CD4-positive, alpha-beta T cell treated with Interleukin-17A for 4 hours (primary cell): ENCODE results near the gene NFIA.

Experiments used
- DNase-seq: peaks from one replicate; pipeline ENCODE4 v3.0.0-alpha.2; 2020; ENCODE audit warnings: mixed read lengths

The NFIA gene

DNA sequence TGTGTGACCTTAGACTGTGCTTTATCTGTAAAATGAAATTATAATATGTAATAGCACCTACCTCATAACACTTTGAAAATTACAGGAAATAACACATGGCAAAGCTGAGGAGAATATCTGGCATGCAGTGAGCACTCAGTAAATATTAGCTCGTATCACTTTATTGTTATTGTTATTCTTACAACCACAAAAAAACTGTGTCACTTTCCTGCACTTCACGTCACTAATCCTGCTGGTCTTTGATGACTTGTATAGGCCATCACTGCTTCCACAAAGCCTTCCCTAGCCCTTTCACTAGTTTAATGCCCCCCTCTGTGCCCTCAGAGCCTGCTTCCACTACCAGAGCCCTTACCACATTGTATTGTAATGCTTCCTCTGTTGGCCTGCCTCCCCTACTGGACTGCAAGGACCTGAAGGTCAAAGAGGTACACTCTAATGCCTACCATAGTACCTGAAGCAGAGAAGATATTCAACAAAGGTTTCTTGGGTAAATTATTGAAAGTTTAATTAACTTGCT lies 231.6 kb downstream of the NFIA start:
- no peak for DNase-seq

- no peak for DNase-seq
Measured at GRCh38 chr1:61315011-61315410, 232.7 kb downstream of the NFIA start.

DNA sequence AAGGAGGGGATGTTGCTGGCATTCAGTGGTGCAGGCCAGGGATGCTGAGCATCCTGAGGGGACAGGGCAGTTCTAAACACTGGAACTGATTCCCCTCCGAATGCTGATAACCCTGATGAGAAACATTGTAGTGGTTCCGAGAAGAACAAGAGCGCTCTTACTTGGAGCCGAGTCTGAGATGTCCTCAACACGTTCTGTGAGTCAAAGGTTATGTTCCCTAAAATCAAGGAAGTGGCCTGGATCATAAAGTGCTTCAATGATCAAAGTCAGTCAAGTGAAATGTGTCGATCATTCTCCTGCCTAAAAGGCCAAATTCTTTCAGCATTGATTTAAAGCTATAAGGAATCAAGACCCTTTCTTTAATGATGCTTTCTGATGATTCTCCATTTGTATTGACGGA lies 234.1 kb downstream of the NFIA start:
- DNase-seq: no peak

DNA sequence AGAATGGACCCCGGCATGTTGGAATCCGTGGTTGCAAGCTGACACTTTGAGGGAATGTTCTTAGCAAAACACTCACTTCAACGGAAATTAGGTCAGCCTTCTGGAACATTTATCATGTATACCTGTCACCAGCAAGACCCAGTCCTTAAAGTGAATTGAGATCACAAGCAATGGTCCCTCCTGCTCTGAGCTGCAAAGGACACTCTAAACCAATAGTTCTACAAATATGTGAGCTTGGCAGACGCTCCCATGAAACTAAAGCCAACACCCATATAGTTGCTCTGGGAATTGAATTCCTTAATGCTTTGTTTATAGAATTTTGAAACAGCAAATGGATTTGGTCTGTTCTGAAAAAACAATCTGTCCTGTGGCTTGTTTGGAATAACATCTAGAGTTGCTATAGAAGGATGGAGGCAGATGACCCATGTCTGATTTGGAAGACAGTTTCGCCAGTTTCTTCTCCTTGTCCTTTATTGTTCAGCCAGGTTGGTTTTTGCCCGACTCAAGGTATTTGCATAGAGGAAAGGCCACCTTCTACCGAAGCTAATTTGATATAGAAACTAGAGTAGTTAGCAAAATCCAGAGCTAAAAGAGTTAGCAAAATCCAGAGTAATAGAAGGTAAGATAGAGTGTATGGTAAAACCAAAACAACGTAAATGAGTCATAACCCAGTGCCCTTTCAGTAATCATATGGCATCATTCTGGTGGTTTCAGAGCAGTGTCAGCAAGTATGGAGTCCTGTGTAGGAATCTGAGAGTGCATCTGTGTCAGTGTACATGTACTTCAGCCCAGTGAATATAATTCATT lies 236.2 kb downstream of the NFIA start:
- DNase-seq: no peak

GRCh38 chr1:61320575-61320974 lies 238.2 kb downstream of the NFIA start:
- DNase-seq: no peak

DNA sequence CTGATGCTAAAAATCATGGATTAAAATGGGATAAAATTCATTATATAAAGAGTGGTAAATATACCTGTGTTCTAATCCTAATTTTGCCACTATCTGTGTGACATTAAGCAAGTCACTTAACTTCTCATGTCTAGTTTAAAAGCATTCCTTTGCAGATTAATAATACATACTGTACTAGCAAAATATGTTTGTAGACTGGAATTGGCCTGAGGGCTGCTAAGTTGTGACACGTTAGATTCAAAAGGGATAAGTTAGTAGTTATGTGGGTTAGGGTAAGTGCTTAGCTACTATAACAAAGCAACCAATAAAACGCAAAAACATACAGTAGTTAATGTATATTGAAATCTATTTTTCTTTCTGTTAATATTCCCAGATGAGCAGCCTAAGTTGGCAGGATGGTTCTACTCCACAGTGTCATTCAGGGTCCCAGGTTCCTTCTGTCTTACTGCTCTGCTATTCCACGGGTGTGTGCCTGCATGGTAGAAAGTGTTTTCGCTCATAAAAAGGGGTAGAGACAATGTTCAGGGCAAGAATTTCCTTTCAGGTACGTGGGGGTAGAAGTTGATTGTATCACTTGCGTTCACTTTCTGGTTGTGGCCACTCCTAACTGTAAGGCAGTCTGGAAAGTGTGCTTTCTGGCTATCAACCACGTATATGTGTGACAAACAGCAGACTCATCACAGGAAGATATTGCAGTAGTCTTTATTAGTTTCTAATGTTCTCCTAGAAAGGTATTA lies 239.8 kb downstream of the NFIA start:
- DNase-seq: no peak

GRCh38 chr1:61322769-61323168 lies 240.4 kb downstream of the NFIA start:
- no peak for DNase-seq

DNA sequence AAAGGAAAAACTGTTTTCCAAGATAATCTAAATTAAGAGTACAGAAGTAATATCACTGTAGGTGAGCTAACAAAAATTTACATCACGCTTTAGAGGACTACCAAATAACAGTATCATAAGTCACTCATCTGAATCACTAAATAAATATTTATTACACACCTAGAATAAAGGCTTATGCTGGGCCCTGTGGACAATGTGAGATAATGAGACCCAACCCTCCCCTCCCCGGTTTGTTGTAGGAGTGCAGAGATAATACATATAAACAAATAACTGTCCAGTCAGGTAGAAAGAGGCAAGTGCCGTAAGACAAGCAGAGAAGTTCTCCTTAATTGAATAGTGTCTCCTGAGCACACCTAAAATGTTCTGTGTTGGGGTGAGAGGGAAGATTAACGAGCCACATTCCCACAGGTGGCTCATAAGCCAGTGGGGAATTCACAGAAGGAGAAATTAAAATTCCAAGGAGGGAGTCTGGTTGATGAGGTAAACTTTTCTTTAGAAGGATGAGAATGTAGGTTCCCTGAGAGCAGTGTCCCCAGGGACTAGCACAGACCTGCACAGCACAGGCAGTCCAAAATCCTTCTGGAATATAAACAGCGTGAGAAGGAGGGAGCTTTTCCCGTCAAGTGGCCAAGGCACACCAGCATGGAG lies 241.4 kb downstream of the NFIA start:
- DNase-seq: no peak

- DNase-seq: no peak
Measured at GRCh38 chr1:61326713-61327112, 244.4 kb downstream of the NFIA start.

- DNase-seq: no peak
Measured at GRCh38 chr1:61327436-61327835, 245.1 kb downstream of the NFIA start.

DNA sequence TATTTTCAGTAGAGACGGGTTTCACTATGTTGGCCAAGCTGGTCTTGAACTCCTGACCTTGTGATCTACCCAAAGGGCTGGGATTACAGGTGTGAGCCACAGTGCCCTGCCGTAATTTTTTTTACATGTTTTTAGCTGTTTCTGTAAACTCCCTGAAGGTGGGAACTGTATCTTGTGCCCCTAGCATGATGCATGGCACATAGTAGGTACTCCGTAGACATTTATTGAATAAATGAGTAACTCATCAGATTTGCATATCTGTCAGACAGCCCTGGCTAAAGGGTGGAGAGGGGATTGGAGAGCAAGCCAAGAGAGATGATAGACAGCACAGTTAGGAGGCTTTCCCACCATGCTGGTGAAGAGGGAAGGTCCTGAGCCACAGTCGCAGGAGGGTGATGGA lies 247.2 kb downstream of the NFIA start:
- no peak for DNase-seq

- DNase-seq: no peak
Measured at GRCh38 chr1:61330018-61330417, 247.7 kb downstream of the NFIA start.

- DNase-seq: no peak
Measured at GRCh38 chr1:61330571-61330970, 248.2 kb downstream of the NFIA start.

DNA sequence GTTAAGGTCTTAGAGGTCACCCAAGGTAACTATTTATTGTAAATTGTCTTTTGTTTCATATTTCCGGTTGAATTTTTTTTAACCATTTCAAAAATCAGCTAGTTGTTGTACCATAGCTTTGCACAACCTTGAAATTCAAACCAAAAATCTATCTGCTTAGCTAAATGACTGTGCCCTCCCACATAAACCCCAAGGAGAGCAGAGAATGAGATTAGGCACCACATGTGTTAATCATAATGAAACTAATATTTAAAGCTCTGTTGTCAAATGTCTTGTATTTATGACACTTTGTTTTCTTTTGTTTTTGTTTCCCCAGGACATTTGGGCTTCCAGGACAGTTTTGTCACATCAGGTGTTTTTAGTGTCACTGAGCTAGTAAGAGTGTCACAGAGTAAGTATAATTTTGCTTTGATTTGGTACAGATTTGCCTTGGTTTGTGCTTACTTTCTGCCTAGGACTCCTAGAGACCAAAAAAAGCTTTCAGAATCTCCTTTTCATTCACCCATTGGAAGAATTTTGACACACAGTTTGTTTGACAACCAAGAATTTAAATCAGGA lies 249.9 kb downstream of the NFIA start:
- DNase-seq: no peak

DNA sequence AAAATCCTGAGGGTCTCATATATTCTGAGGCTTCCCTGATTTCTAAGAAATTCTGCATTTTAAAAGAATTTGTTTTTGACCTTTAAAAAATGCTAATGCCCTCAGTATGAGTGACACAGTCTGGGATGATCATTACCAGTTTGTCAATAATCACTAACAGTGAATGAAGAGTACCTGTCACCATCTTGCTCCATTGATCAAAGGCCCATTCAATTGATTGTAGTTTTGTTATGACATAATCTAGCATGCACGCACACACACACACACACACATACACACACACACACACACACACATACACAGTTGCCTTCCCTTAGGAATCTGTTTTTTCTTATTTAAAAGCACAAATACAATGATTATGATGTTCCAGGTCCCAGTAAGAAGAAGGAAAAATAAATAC lies 250.4 kb downstream of the NFIA start:
- DNase-seq: no peak

DNA sequence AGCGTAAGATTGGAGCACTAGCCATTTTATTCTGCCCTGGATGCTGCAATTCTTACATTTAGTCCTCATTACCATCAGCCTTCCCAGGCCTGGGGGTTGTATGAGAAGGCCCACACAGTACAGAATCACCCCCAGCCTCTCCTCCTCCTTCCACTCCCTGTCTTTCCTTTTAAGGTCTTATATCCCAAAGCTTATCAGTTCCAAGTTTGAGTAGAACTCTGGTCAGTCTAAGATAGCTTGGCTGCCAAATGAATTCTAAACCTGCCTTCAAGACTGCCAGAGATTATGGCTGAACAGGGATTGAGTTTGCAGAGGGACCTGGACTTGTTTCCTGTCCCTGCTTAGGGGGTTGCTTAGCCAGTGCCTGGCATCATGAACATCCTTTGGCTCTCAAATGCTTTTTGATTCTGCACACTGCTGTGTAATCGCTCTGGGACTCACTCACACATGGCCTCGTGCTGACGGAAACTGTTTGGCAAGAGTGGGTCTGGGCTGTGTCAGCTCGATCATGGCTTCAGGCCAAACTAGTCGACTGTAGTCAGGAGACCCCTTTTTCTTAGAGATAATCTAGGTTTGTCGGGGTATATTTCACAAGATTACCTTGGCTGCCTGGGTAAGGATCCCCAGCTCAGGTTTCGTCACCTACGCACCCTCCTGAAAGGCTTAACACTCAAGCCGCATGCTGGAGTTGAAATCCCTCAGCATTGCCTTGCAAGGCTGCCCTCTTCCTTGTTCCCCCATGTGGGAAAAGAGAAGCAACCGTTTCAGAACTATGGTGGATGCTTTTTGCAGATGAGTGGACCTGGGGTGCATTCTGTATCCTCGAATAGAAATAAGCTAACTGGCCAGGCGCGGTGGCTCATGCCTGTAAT lies 252.6 kb downstream of the NFIA start:
- DNase-seq: no peak

GRCh38 chr1:61337037-61337436 lies 254.7 kb downstream of the NFIA start:
- DNase-seq: no peak

DNA sequence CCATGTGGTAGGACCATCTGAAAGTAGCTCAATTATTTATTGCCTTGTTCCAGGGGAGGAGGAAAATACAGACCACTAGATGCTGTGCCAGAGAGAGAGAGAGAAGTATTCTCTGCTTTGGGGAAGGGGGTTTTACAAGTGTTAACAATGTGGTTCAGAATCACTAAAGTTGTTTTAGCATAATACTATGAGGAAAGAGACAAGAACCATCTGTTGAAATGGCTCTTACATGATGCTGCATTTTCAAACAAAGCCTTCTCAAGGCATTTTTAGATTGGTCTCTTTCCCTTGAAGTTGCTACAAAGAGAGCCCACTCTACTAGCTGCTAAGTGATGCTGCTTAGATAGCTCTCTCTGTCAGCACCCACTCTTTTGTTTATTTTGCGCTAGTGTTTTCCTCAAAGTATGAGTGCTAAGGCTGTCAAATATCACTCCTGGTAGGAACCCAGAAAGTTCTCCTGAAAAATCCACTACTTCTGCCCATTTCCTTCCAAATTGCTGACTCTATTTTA lies 255.1 kb downstream of the NFIA start:
- no peak for DNase-seq

- no peak for DNase-seq
Measured at GRCh38 chr1:61337981-61338848, 255.9 kb downstream of the NFIA start.

DNA sequence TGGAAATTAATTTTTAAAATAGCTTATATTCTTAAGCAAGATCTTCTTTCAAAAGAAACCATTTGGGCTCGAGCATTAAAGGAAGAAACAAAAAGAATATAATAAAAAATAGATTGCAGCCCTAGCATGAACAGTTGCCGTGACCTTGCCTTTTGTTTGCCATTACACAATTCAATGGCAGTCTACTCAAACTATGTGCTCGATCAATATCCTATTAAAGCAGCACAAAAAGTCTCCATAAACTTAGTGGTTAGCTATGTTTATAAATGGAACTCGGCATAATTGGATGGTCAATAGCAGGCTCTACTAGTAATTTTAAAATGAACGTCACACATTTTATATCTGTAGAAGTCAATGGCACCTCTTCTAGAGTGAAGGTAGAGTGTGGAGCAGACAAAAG lies 256.5 kb downstream of the NFIA start:
- DNase-seq: no peak

DNA sequence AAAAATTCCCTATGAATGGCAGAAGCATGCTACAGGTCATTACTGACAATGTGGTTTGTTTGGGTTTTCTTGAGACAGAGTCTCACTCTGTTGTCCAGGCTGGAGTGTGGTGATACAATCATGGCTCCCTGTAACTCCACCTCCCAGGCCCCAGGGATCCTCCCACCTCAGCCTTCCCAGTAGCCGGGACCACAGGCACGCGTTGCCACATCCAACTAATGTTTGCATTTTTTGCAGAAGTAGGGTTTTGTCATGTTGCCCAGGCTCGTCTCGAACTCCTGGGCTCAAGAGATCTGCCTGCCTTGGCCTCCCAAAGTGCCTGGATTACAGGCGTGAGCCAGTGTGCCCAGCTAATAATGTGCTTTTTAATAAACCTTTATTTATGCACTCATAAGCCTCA lies 259.1 kb downstream of the NFIA start:
- no peak for DNase-seq
